HepG2 (cell line): ENCODE measurements around the gene ANKRD12. TPM values are rescaled to one million over a fixed set of nuclear protein-coding genes. Genes with fewer than 3 reads are reported as not detected.

Experiments used
- ATAC-seq: fragments of 200-7000 bp; cut with Tn5 transposase; 3 replicates; pipeline ENCODE4 v1.9.1; 2020; ENCODE audit warnings: mild to moderate bottlenecking, moderate library complexity
- BruUV-seq: library from RNA; stranded (reverse); fragments of 400-500 nt; replicated peaks from 2 replicates; lab custom pipeline; 2021; lab: Mats Ljungman, UMichigan
- CTCF ChIA-PET: fragments of 300-600 bp; formaldehyde crosslinking; extraction: SDS; loops from one replicate; lab custom pipeline; 2021; ENCODE audit warnings: low total read pairs, inconsistent platforms, low intra/inter-chr PET ratio; lab: Yijun Ruan, JAX
- POLR2A ChIA-PET: fragments of 350-600 bp; sonication (Branson Sonifier 250); formaldehyde crosslinking; loops from one replicate; lab custom pipeline; 2020; ENCODE audit warnings: antibody characterized with exemption, inconsistent platforms; lab: Yijun Ruan, JAX
- DNase-seq: peaks from one replicate; pipeline ENCODE4 v3.0.0-alpha.2; 2015; ENCODE audit warnings: low spot score
- FAIRE-seq: peaks from 3 replicates; lab custom pipeline; 2011; peaks lifted over from hg19 to GRCh38; lab: Jason Lieb, UNC
- H2AFZ ChIP-seq: one replicate; pipeline ENCODE4 v1.6.1; 2011; ENCODE audit warnings: low read length, inconsistent platforms
- H3K27ac ChIP-seq: fragments of 300-600 bp; 3 replicates; pipeline ENCODE4 v1.8.0; 2011; ENCODE audit warnings: mixed run types, mild to moderate bottlenecking, mixed read lengths, low read length, inconsistent platforms; ENCODE audit not compliant: insufficient read depth; ENCODE audit errors: extremely low read length
- H3K27me3 ChIP-seq, 2 experiments: fragments of 200-600 bp in 1 of 2; 2 replicates in 1 of 2; 3 replicates in 1 of 2; pipeline versions ENCODE4 v1.6.0 to v1.8.0; 2011; ENCODE audit warnings: low read length in 2 of 2, mild to moderate bottlenecking in 2 of 2, moderate library complexity in 2 of 2, inconsistent platforms in 1 of 2; ENCODE audit not compliant: insufficient read depth in 2 of 2, control insufficient read depth in 1 of 2
- H3K36me3 ChIP-seq, 2 experiments: fragments of 200-600 bp in 1 of 2; replicated peaks in 1 of 2; 2 replicates in 1 of 2; 3 replicates in 1 of 2; pipeline versions ENCODE4 v1.5.1 to v1.8.0; 2011; ENCODE audit warnings: low read length in 2 of 2, inconsistent platforms in 1 of 2; ENCODE audit not compliant: insufficient read depth in 2 of 2, control insufficient read depth in 1 of 2
- H3K4me1 ChIP-seq: 2 replicates; pipeline ENCODE4 v1.5.1; 2012; ENCODE audit warnings: low read length, inconsistent platforms; ENCODE audit not compliant: insufficient read depth
- H3K4me2 ChIP-seq: 2 replicates; pipeline ENCODE4 v1.6.0; 2011; ENCODE audit warnings: low read depth, low read length, inconsistent platforms
- H3K4me3 ChIP-seq, 3 experiments: fragments of 200-600 bp in 1 of 3; sonication (generic), shearing (Covaris generic) in 1 of 3; replicated peaks in 1 of 3; 2 replicates each; pipeline ENCODE4 v1.5.1; 2011 to 2016; ENCODE audit warnings: low read length in 3 of 3, inconsistent platforms in 2 of 3, low read depth in 2 of 3, mild to moderate bottlenecking in 2 of 3, control low read depth in 1 of 3, mixed read lengths in 1 of 3; ENCODE audit not compliant: insufficient read depth in 1 of 3
- H3K79me2 ChIP-seq: one replicate; pipeline ENCODE4 v1.6.1; 2011; ENCODE audit warnings: low read length, inconsistent platforms; ENCODE audit not compliant: insufficient read depth
- H3K9ac ChIP-seq: 2 replicates; pipeline ENCODE4 v1.6.0; 2011; ENCODE audit warnings: mild to moderate bottlenecking, low read depth, low read length, inconsistent platforms; ENCODE audit not compliant: insufficient read depth
- H3K9me3 ChIP-seq: 2 replicates; pipeline ENCODE4 v1.5.1; 2012; ENCODE audit warnings: mild to moderate bottlenecking, low read length
- H4K20me1 ChIP-seq: 2 replicates; pipeline ENCODE4 v1.6.0; 2011; ENCODE audit warnings: inconsistent platforms, mild to moderate bottlenecking, low read length, moderate library complexity; ENCODE audit not compliant: insufficient read depth
- AHDC1 ChIP-seq: sonication (generic); formaldehyde crosslinking; IDR thresholded peaks from 2 replicates; pipeline ENCODE4 v1.5.1; 2020; ENCODE audit warnings: mild to moderate bottlenecking, missing genetic modification reagents, borderline replicate concordance
- AKAP8 ChIP-seq: sonication (generic); formaldehyde crosslinking; IDR thresholded peaks from 2 replicates; pipeline ENCODE4 v1.5.1; 2020; ENCODE audit warnings: mild to moderate bottlenecking, missing genetic modification reagents
- ATRX ChIP-seq: sonication (generic); formaldehyde crosslinking; IDR thresholded peaks from 2 replicates; pipeline ENCODE4 v1.4.0; 2020; ENCODE audit warnings: missing genetic modification reagents, borderline replicate concordance
- CEBPB ChIP-seq: IDR thresholded peaks from 2 replicates; pipeline ENCODE4 v1.6.1; 2011; ENCODE audit warnings: low read depth, low read length, improper control_type of control experiment, borderline replicate concordance
- JUN ChIP-seq: sonication (generic); formaldehyde crosslinking; IDR thresholded peaks from 2 replicates; pipeline ENCODE4 v1.4.0; 2020; ENCODE audit warnings: mild to moderate bottlenecking, missing genetic modification reagents
- MIER3 ChIP-seq: IDR thresholded peaks from 2 replicates; pipeline ENCODE4 v1.6.1; 2016; ENCODE audit warnings: missing compliant biosample characterization, borderline replicate concordance
- MXD3 ChIP-seq: IDR thresholded peaks from 2 replicates; pipeline ENCODE4 v1.6.1; 2016; ENCODE audit warnings: mild to moderate bottlenecking, missing biosample characterization, missing genetic modification reagents
- NR2F1 ChIP-seq, 2 experiments: fragments of 450-650 bp in 1 of 2; formaldehyde crosslinking in 1 of 2; IDR thresholded peaks; 2 replicates each; pipeline versions ENCODE4 v1.5.0 to v1.6.1; 2016 to 2020; ENCODE audit warnings: mild to moderate bottlenecking in 1 of 2, missing compliant biosample characterization in 1 of 2, missing genetic modification reagents in 1 of 2, moderate library complexity in 1 of 2
- TAF1 ChIP-seq: sonication (generic); formaldehyde crosslinking; IDR thresholded peaks from 2 replicates; pipeline ENCODE4 v1.4.0; 2020; ENCODE audit warnings: missing genetic modification reagents
- THAP9 ChIP-seq: sonication (generic); formaldehyde crosslinking; IDR thresholded peaks from 2 replicates; pipeline ENCODE4; 2020; ENCODE audit warnings: missing genetic modification reagents, mild to moderate bottlenecking, borderline replicate concordance
- ZFP62 ChIP-seq: sonication (generic); formaldehyde crosslinking; IDR thresholded peaks from 2 replicates; pipeline ENCODE4 v1.4.0; 2020; ENCODE audit warnings: missing genetic modification reagents
- ZNF230 ChIP-seq: sonication (generic); formaldehyde crosslinking; IDR thresholded peaks from 2 replicates; pipeline ENCODE4 v1.4.0; 2020; ENCODE audit warnings: mild to moderate bottlenecking, missing genetic modification reagents
- ZNF496 ChIP-seq: sonication (generic); formaldehyde crosslinking; IDR thresholded peaks from 2 replicates; pipeline ENCODE4 v1.8.1; 2023; ENCODE audit warnings: mild to moderate bottlenecking, moderate library complexity, missing genetic modification reagents; ENCODE audit not compliant: insufficient replicate concordance
- ZNF510 ChIP-seq: sonication (generic); formaldehyde crosslinking; IDR thresholded peaks from 2 replicates; pipeline ENCODE4 v1.4.0; 2020; ENCODE audit warnings: low read depth, mild to moderate bottlenecking, missing genetic modification reagents
- ZNF543 ChIP-seq: sonication (generic); formaldehyde crosslinking; IDR thresholded peaks from 2 replicates; pipeline ENCODE4 v1.4.0; 2020; ENCODE audit warnings: mild to moderate bottlenecking, missing genetic modification reagents
- ZNF562 ChIP-seq: sonication (generic); formaldehyde crosslinking; IDR thresholded peaks from 2 replicates; pipeline ENCODE4 v1.8.0; 2022; ENCODE audit warnings: missing genetic modification reagents, borderline replicate concordance
- ZNF567 ChIP-seq: sonication (generic); formaldehyde crosslinking; IDR thresholded peaks from 2 replicates; pipeline ENCODE4 v1.8.1; 2023; ENCODE audit warnings: mild to moderate bottlenecking, missing genetic modification reagents, borderline replicate concordance
- ZNF678 ChIP-seq: sonication (generic); formaldehyde crosslinking; IDR thresholded peaks from 2 replicates; pipeline ENCODE4 v1.4.0; 2020; ENCODE audit warnings: mild to moderate bottlenecking, missing genetic modification reagents
- WGBS: methylation state at CpG from one replicate; pipeline ENCODE4 v1.1.6; 2017; ENCODE audit warnings: low lambda C conversion rate; 5-methylcytosine and 5-hydroxymethylcytosine counted together
- in situ Hi-C: cut with HindIII; loops from 2 replicates; pipeline ENCODE4 v1.10.0; 2017; ENCODE audit warnings: low pct_unique_long_range_greater_than_20kb; ENCODE audit not compliant: extremely low pct_ligation_motif_present
- intact Hi-C: fragments of 100-400 bp; cut with micrococcal nuclease; formaldehyde crosslinking; loops from one replicate; pipeline ENCODE4 v1.10.0; 2022; ENCODE audit not compliant: unreplicated experiment
- polyA plus RNA-seq, 8 experiments: library from polyadenylated mRNA; depleted of rRNA in 3 of 8; stranded (reverse) in 7 of 8; unstranded in 1 of 8; fragments of >200 nt; fragmentation: Illumina TruSeq in 4 of 8; extraction: Trizol in 4 of 8; gene quantifications; 2 replicates each; pipeline versions ENCODE4 v1.2.1 to v1.2.3, GENCODE V29; 2011 to 2016; ENCODE audit warnings: low read depth in 4 of 8, missing spikeins in 1 of 8, mixed read lengths in 1 of 8; ENCODE audit not compliant: insufficient read depth in 1 of 8
- total RNA-seq, 5 experiments: library from RNA; depleted of rRNA; stranded (reverse); fragments of >200 nt; fragmentation: Illumina TruSeq; extraction: Trizol; gene quantifications; 2 replicates each; pipeline ENCODE4 v1.2.3, GENCODE V29; 2016; ENCODE audit warnings: low read depth in 1 of 5

ANKRD12 gene
- total and polyA plus RNA-seq, 2 of the 13 experiments (the other 11 are each of a cell fraction or from before 2014, with no cell fraction given): 6.0 to 23.2 TPM

GRCh38 chr18:9281780-9282179 lies 145.2 kb downstream of the ANKRD12 start:
- no TSS peak for BruUV-seq
- no peak for ATAC-seq
- Histone ChIP-seq H2AFZ (no peak overlapping the region), H3K27ac (no peak overlapping the region), H3K36me3 (peaks cover 4 to 18% of the 10 kb centered on the region in 2 experiments; a peak in 3 of 5 replicates), H3K4me1 (no peaks in the 10 kb centered on the region), H3K79me2 (no peaks in the 10 kb centered on the region), H3K27me3 (no peaks in the 10 kb centered on the region), H3K4me2 (no peak overlapping the region), H4K20me1 (no peaks in the 10 kb centered on the region), H3K9ac (no peak overlapping the region), H3K9me3 (no peaks in the 10 kb centered on the region), H3K4me3 (no peak overlapping the region)
- 94% methylated on average over 1 of the region's 1 CpG for WGBS
- ChIA-PET POLR2A (no interaction called here), CTCF (no interaction called here)
- in situ Hi-C loops (no loop called here), intact Hi-C loops (no loop called here)
- DNase-seq: no peak
- FAIRE-seq: no peak
- TF ChIP-seq ATRX: no peak
- TF ChIP-seq ZNF567 (CRISPR knock-in tag): no peak
- TF ChIP-seq JUN (CRISPR knock-in tag): no peak
- no peak for TF ChIP-seq NR2F1 (CRISPR knock-in tag; IDR thresholded peaks at IDR 0.05)
- TF ChIP-seq ZNF562 (CRISPR knock-in tag): no peak
- TF ChIP-seq ZNF496 (CRISPR knock-in tag): no peak
- TF ChIP-seq TAF1 (CRISPR knock-in tag): no peak
- no peak for TF ChIP-seq ZNF678 (CRISPR knock-in tag)
- TF ChIP-seq THAP9 (CRISPR knock-in tag): no peak
- TF ChIP-seq AKAP8 (CRISPR knock-in tag): no peak
- no peak for TF ChIP-seq MXD3 (CRISPR knock-in tag)
- TF ChIP-seq ZNF543 (CRISPR knock-in tag): no peak
- no peak for TF ChIP-seq CEBPB
- no peak for TF ChIP-seq ZFP62 (CRISPR knock-in tag)
- TF ChIP-seq ZNF230 (CRISPR knock-in tag): no peak
- no peak for TF ChIP-seq MIER3 (CRISPR knock-in tag)
- TF ChIP-seq AHDC1: no peak
- no peak for TF ChIP-seq ZNF510 (CRISPR knock-in tag)
